Hematopoietic multipotent progenitor cell treated with erythropoietin and hydrocortisone succinate and interleukin-3 and kit ligand, for 8 days (in vitro differentiated cells): Measurements from ENCODE around the gene PRKACG.

Source experiments
- DNase-seq: peaks from one replicate; pipeline ENCODE4 v3.0.0-alpha.2; 2015

PRKACG gene

GRCh38 chr9:68980341-68980914, 33.5 kb downstream of the PRKACG start:
- peak; percentile 56 for DNase-seq

- DNase-seq = no peak
Observed at GRCh38 chr9:68979538-68980314, 34.2 kb downstream of the PRKACG start.

- DNase-seq = no peak
Observed at GRCh38 chr9:68978501-68978900, 35.4 kb downstream of the PRKACG start.

- DNase-seq = peak; percentile 64
Observed at GRCh38 chr9:68978066-68978465, 35.8 kb downstream of the PRKACG start.

- peak; percentile 62 for DNase-seq
Observed at GRCh38 chr9:68975365-68976043, 38.4 kb downstream of the PRKACG start.

- DNase-seq = peak; percentile 69
Observed at GRCh38 chr9:68974901-68975300, 39.0 kb downstream of the PRKACG start.

- DNase-seq = no peak
Observed at GRCh38 chr9:68974431-68974830, 39.5 kb downstream of the PRKACG start.

GRCh38 chr9:68973619-68974018, 40.3 kb downstream of the PRKACG start:
- DNase-seq = no peak

GRCh38 chr9:68970151-68970550, 43.8 kb downstream of the PRKACG start:
- peak; percentile 73 for DNase-seq

- DNase-seq = no peak
Observed at GRCh38 chr9:68969538-68969937, 44.4 kb downstream of the PRKACG start.

- no peak for DNase-seq
Observed at GRCh38 chr9:68967800-68968199, 46.1 kb downstream of the PRKACG start.

GRCh38 chr9:68966496-68966944, 47.4 kb downstream of the PRKACG start:
- no peak for DNase-seq

- DNase-seq = no peak
Observed at GRCh38 chr9:68964765-68965164, 49.1 kb downstream of the PRKACG start.

GRCh38 chr9:68964102-68964541, 49.8 kb downstream of the PRKACG start:
- DNase-seq = no peak

GRCh38 chr9:68963416-68963815, 50.5 kb downstream of the PRKACG start:
- no peak for DNase-seq
